ENCODE measurements around the gene C14orf132.

DNA sequence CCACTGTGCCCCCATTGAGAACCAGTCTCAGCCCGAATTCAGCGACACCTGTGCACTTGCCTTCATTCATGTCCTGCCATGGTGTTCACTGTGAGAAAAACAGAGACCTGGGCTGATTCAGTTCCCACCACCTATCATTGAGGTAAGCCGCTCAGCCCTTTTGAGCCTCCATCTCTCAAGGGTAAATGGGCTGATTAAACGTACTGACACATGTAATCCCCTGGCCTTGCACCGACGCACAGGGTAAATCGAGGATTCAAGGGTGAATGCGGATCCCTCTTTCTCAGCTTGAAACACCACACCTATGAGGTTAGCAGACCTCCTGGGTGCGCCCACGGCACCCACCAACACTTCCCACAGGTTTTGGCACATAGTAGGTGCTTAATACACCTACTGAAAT lies 69.7 kb downstream of the C14orf132 start:
- TF ChIP-seq, protein P1, sequence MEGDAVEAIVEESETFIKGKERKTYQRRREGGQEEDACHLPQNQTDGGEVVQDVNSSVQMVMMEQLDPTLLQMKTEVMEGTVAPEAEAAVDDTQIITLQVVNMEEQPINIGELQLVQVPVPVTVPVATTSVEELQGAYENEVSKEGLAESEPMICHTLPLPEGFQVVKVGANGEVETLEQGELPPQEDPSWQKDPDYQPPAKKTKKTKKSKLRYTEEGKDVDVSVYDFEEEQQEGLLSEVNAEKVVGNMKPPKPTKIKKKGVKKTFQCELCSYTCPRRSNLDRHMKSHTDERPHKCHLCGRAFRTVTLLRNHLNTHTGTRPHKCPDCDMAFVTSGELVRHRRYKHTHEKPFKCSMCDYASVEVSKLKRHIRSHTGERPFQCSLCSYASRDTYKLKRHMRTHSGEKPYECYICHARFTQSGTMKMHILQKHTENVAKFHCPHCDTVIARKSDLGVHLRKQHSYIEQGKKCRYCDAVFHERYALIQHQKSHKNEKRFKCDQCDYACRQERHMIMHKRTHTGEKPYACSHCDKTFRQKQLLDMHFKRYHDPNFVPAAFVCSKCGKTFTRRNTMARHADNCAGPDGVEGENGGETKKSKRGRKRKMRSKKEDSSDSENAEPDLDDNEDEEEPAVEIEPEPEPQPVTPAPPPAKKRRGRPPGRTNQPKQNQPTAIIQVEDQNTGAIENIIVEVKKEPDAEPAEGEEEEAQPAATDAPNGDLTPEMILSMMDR (IDR thresholded peaks at IDR 0.05), result no peak
- TF ChIP-seq POLR2A (IDR thresholded peaks at IDR 0.05), result no peak
